ENCODE results near the gene MR1. TPM values are rescaled to one million over a fixed set of nuclear protein-coding genes. Genes with fewer than 3 reads are reported as not detected.
A peak's percentile ranks its signal among the peaks of the same experiment; 100 is the strongest.
"Not testable (repeated sequence)": the region's sequence is repeated elsewhere in the genome, so short reads cannot be mapped to it uniquely, and the experiment has no call there.

Gene MR1
- total RNA-seq, 1 donor from 2014 or later, result 4.2 TPM

- Mint-ChIP-seq H3K36me3 (no peaks in the 10 kb centered on the region), H3K4me1 (peaks cover 10% of the 10 kb centered on the region), H3K4me3 (no peak overlapping the region), H3K27me3 (ENCODE audit: low read depth) (no peaks in the 10 kb centered on the region), H3K27ac (no peak overlapping the region), H3K9me3 (no peaks in the 10 kb centered on the region)
- no peak for TF ChIP-seq CTCF (IDR thresholded peaks at IDR 0.05; ENCODE audit: unreplicated experiment)
- no peak for DNase-seq (ENCODE audit: low spot score in 2 of 2, unreplicated experiment in 2 of 2)
Measured at GRCh38 chr1:181043025-181043888, 9.5 kb downstream of the MR1 start.

GRCh38 chr1:181044449-181044966 is 10.7 kb downstream of the MR1 start:
- DNase-seq (ENCODE audit: low spot score in 2 of 2, unreplicated experiment in 2 of 2), result no peak
- peaks cover 10% of the 10 kb centered on the region for H3K4me1 Mint-ChIP-seq
- peak overlapping the region; percentile 84 for H3K27ac Mint-ChIP-seq
- H3K4me3 Mint-ChIP-seq, result no peak overlapping the region
- no peaks in the 10 kb centered on the region for H3K36me3 Mint-ChIP-seq
- no peaks in the 10 kb centered on the region for H3K27me3 Mint-ChIP-seq (ENCODE audit: low read depth)
- no peaks in the 10 kb centered on the region for H3K9me3 Mint-ChIP-seq
- no peak for TF ChIP-seq CTCF (IDR thresholded peaks at IDR 0.05; ENCODE audit: unreplicated experiment)

- H3K9me3 Mint-ChIP-seq; DNase-seq (ENCODE audit: low spot score in 2 of 2, unreplicated experiment in 2 of 2); H3K4me3 Mint-ChIP-seq; H3K27me3 Mint-ChIP-seq (ENCODE audit: low read depth); H3K27ac Mint-ChIP-seq; H3K36me3 Mint-ChIP-seq: not testable (repeated sequence)
- peaks cover 10% of the 10 kb centered on the region for H3K4me1 Mint-ChIP-seq
Measured at GRCh38 chr1:181045946-181046345, 12.2 kb downstream of the MR1 start.

GRCh38 chr1:181049378-181049777 is 15.6 kb downstream of the MR1 start:
- DNase-seq (ENCODE audit: low spot score in 2 of 2, unreplicated experiment in 2 of 2), result no peak
- no peak for TF ChIP-seq CTCF (IDR thresholded peaks at IDR 0.05; ENCODE audit: unreplicated experiment)
- peaks cover 8% of the 10 kb centered on the region for H3K4me1 Mint-ChIP-seq
- H3K9me3 Mint-ChIP-seq, result no peaks in the 10 kb centered on the region
- H3K4me3 Mint-ChIP-seq, result no peak overlapping the region
- no peaks in the 10 kb centered on the region for H3K27me3 Mint-ChIP-seq (ENCODE audit: low read depth)
- no peaks in the 10 kb centered on the region for H3K36me3 Mint-ChIP-seq
- H3K27ac Mint-ChIP-seq, result no peak overlapping the region

- Mint-ChIP-seq H3K4me1 (no peaks in the 10 kb centered on the region), H3K36me3 (no peaks in the 10 kb centered on the region), H3K4me3 (no peak overlapping the region), H3K9me3 (no peaks in the 10 kb centered on the region), H3K27me3 (ENCODE audit: low read depth) (no peaks in the 10 kb centered on the region), H3K27ac (no peak overlapping the region)
- no peak for DNase-seq (ENCODE audit: low spot score in 2 of 2, unreplicated experiment in 2 of 2)
- no peak for TF ChIP-seq CTCF (IDR thresholded peaks at IDR 0.05; ENCODE audit: unreplicated experiment)
Measured at GRCh38 chr1:181050922-181051321, 17.1 kb downstream of the MR1 start.

GRCh38 chr1:181056560-181056959 is 22.8 kb downstream of the MR1 start:
- Mint-ChIP-seq H3K4me1 (peaks cover 2% of the 10 kb centered on the region), H3K36me3 (no peaks in the 10 kb centered on the region), H3K27me3 (ENCODE audit: low read depth) (no peaks in the 10 kb centered on the region), H3K27ac (no peak overlapping the region), H3K9me3 (peaks cover 13% of the 10 kb centered on the region), H3K4me3 (no peak overlapping the region)
- no peak for DNase-seq (ENCODE audit: low spot score in 2 of 2, unreplicated experiment in 2 of 2)
- no peak for TF ChIP-seq CTCF (IDR thresholded peaks at IDR 0.05; ENCODE audit: unreplicated experiment)
